ENCODE results near the gene HYAL3.
"Not testable (repeated sequence)": the region's sequence is repeated elsewhere in the genome, so short reads cannot be mapped to it uniquely, and the experiment has no call there.

The HYAL3 gene

GRCh38 chr3:50245831-50246516 lies 53.2 kb downstream of the HYAL3 start:
- H3K9ac ChIP-seq (ENCODE audit: low read depth, low read length), result peak overlapping the region; percentile 26
- H3K36me3 ChIP-seq (ENCODE audit: insufficient read depth, low read length), result no peaks in the 10 kb centered on the region; the same call in 1 of the 2 replicates
- H3K4me1 ChIP-seq (ENCODE audit: insufficient read depth, low read length), result peaks cover 44% of the 10 kb centered on the region
- H3K9me3 ChIP-seq (ENCODE audit: control insufficient read depth, insufficient read depth, low read length), result no peaks in the 10 kb centered on the region

DNA sequence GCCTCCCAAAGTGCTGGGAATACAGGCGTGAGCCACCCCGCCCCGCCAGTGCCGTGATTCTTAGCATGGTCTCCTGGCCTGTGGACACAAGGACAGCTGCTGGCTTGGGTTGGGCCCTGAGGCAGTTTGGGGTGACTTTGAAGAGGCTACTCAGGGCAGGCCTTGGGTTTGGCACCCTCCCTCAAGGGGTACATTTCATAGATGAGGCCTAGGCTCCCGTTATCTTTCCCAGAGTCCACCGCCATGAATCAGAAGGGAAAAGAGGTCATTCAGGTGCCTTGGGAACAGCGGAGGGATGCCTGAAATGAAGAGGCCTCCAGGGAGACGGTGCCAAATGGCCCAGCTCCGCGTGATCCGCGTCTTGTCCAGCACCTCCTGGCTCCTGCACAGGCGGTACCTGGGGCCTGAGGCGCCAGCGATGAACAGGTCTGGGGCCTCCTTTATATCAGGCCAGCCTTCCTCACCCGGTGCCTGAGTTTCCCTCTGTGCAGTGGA lies 53.9 kb downstream of the HYAL3 start:
- Histone ChIP-seq H3K9me3 (ENCODE audit: control insufficient read depth, insufficient read depth, low read length) (no peaks in the 10 kb centered on the region), H3K36me3 (ENCODE audit: insufficient read depth, low read length) (no peaks in the 10 kb centered on the region; the same call in 1 of the 2 replicates), H3K9ac (ENCODE audit: low read depth, low read length) (peak overlapping the region; percentile 26), H3K4me1 (ENCODE audit: insufficient read depth, low read length) (peaks cover 45% of the 10 kb centered on the region)

DNA sequence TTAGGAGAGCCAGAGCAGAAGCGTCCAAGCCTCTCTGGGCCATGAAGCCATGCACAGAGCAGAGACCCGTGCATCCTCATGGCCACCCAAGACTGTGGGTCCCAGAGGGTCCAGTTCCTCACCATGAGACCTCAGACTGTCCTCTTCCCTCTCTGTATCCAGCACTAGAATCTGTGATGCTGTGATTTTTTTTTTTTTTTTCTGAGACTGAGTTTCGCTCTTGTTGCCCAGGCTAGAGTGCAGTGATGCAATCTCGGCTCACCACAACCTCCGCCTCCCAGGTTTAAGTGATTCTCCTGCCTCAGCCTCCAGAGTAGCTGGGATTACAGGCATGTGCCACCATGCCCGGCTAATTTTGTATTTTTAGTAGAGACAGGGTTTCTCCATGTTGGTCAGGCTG lies 54.4 kb downstream of the HYAL3 start:
- not testable (repeated sequence) for H3K9ac ChIP-seq (ENCODE audit: low read depth, low read length); H3K36me3 ChIP-seq (ENCODE audit: insufficient read depth, low read length); H3K9me3 ChIP-seq (ENCODE audit: control insufficient read depth, insufficient read depth, low read length)
- peaks cover 50% of the 10 kb centered on the region for H3K4me1 ChIP-seq (ENCODE audit: insufficient read depth, low read length)

DNA sequence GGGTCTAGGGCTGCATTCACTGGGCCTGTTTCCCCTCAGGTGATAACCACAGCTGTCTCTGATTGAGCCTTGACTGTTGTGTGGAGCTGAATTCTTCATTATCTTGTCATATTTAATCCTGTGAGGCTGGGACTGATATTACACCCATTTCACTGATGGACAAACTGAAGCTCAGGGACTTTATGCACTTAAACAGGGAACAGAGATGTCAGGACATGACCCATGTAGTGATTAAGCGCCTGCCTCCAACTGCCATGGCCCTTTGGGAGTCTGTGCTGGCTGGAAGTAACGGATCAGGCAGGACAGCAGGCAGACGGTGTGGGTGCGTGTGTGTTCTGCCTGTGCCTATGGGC lies 55.7 kb downstream of the HYAL3 start:
- Histone ChIP-seq H3K36me3 (ENCODE audit: insufficient read depth, low read length) (no peaks in the 10 kb centered on the region; the same call in 1 of the 2 replicates), H3K9ac (ENCODE audit: low read depth, low read length) (no peak overlapping the region), H3K4me1 (ENCODE audit: insufficient read depth, low read length) (peaks cover 61% of the 10 kb centered on the region), H3K9me3 (ENCODE audit: control insufficient read depth, insufficient read depth, low read length) (no peaks in the 10 kb centered on the region)

DNA sequence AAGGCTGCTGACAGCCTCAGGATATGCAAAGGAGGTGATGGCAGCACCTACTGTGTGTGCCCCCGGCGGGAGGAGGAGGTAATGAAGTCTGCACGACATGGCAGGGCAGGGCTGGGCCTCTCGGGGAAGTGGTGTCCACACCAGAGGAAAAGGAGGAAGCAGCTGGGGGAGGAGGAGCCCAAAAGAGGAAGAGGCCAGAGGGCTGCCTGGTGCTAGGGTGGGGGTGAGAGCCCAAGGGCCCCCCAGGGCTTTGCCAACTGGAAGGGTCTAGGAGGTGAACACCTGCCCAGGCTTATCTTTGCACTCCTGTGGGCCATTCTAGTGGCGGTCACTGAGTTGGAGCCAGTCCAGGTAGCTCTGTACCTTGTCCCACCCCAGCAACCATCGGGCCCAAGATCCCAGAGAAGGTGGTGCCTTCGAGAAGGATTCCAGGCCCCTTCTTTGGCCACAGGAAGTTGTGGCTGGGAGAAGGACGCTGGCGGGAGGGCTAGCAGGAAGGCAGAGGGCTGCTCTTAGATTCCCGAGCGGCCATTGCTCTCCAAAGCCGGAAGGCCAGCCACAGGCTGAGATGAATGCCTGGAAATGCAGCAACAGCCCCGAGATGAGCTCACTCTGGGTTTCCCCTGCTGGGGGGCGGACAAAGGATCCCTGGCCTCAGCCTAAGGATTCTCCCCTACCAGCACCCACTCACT lies 56.2 kb downstream of the HYAL3 start:
- Histone ChIP-seq H3K9me3 (ENCODE audit: control insufficient read depth, insufficient read depth, low read length) (no peaks in the 10 kb centered on the region), H3K36me3 (ENCODE audit: insufficient read depth, low read length) (no peaks in the 10 kb centered on the region; the same call in 1 of the 2 replicates), H3K4me1 (ENCODE audit: insufficient read depth, low read length) (peaks cover 61% of the 10 kb centered on the region), H3K9ac (ENCODE audit: low read depth, low read length) (no peak overlapping the region)

Measured in ES-I3 (cell line).